Uterus (tissue), 4 donors: ENCODE results near the gene RECQL5. TPM values are rescaled to one million over a fixed set of nuclear protein-coding genes. Genes with fewer than 3 reads are reported as not detected.

Experiments
- DNase-seq, 2 donors: peaks; one replicate each; pipeline ENCODE4 v3.0.0-alpha.2; 2019 to 2020
- H3K27ac ChIP-seq, 2 donors: fragments of 200-600 bp; sonication (generic); 1 replicate in 1 of 2; 2 replicates in 1 of 2; pipeline ENCODE4 v1.5.1; 2016 to 2018
- H3K27me3 ChIP-seq, 2 donors: fragments of 200-600 bp; sonication (generic); one replicate each; pipeline ENCODE4 v1.5.1; 2018 to 2019; ENCODE audit warnings: control low read depth in 1 of 2
- H3K36me3 ChIP-seq, 2 donors: fragments of 200-600 bp; sonication (generic); one replicate each; pipeline ENCODE4 v1.5.1; 2019; ENCODE audit warnings: control low read depth in 1 of 2
- H3K4me1 ChIP-seq, 2 donors: fragments of 200-600 bp; sonication (generic); one replicate each; pipeline ENCODE4 v1.5.1; 2018 to 2019; ENCODE audit warnings: control low read depth in 1 of 2
- H3K4me3 ChIP-seq, 2 donors: fragments of 200-600 bp; sonication (generic); 1 replicate in 1 of 2; 2 replicates in 1 of 2; pipeline ENCODE4 v1.5.1; 2018 to 2019; ENCODE audit warnings: mild to moderate bottlenecking in 1 of 2
- H3K9me3 ChIP-seq, 2 donors: fragments of 200-600 bp; sonication (generic); one replicate each; pipeline ENCODE4 v1.5.1; 2019; ENCODE audit warnings: control low read depth in 1 of 2
- CTCF ChIP-seq, 4 experiments: fragments of 200-600 bp in 2 of 4; fragments of 450-650 bp in 2 of 4; sonication (generic) in 2 of 4; IDR thresholded peaks; one replicate each; pipeline ENCODE4 v1.5.1; 2016 to 2019; ENCODE audit warnings: antibody characterized with exemption in 4 of 4, mild to moderate bottlenecking in 2 of 4, moderate library complexity in 1 of 4
- POLR2A ChIP-seq, 2 donors: fragments of 450-650 bp; IDR thresholded peaks; one replicate each; pipeline ENCODE4 v1.6.1; 2016; ENCODE audit warnings: antibody characterized with exemption in 2 of 2, mild to moderate bottlenecking in 1 of 2, moderate library complexity in 1 of 2
- intact Hi-C: fragments of 100-400 bp; cut with DNase I; formaldehyde crosslinking; loops from one replicate; pipeline ENCODE4 v1.15.1; 2023; ENCODE audit warnings: low total_unique reads
- total RNA-seq, 4 donors: library from RNA; depleted of rRNA in 3 of 4; stranded (reverse); fragments of >200 nt in 3 of 4; gene quantifications; one replicate each; pipeline versions ENCODE4 v1.1.0 to v1.2.4, GENCODE V29; 2014 to 2023
- donor health status: DM: yes; HTN: yes; CAD: no.

The RECQL5 gene
- total RNA-seq, 4 donors from 2014 or later, result 0.59 to 22.7 (median 11.9) TPM

GRCh38 chr17:75611851-75612429, 55.0 kb downstream of the RECQL5 start:
- H3K36me3 ChIP-seq, result no peaks in the 10 kb centered on the region
- no peak for TF ChIP-seq POLR2A (IDR thresholded peaks at IDR 0.05)
- no peak for TF ChIP-seq CTCF (IDR thresholded peaks at IDR 0.05)
- no peak overlapping the region for H3K27ac ChIP-seq
- no peak for DNase-seq
- no peaks in the 10 kb centered on the region for H3K4me1 ChIP-seq
- H3K27me3 ChIP-seq, result no peaks in the 10 kb centered on the region
- intact Hi-C loops, result no loop called here
- no peaks in the 10 kb centered on the region for H3K9me3 ChIP-seq
- H3K4me3 ChIP-seq, result no peak overlapping the region

GRCh38 chr17:75610103-75610984, 56.6 kb downstream of the RECQL5 start:
- no peak overlapping the region for H3K4me3 ChIP-seq
- TF ChIP-seq CTCF (IDR thresholded peaks at IDR 0.05) (no peak), POLR2A (IDR thresholded peaks at IDR 0.05) (no peak)
- H3K27ac ChIP-seq, result no peak overlapping the region

GRCh38 chr17:75607086-75607485, 59.9 kb downstream of the RECQL5 start:
- Histone ChIP-seq H3K9me3 (no peaks in the 10 kb centered on the region), H3K36me3 (no peaks in the 10 kb centered on the region), H3K4me3 (no peak overlapping the region), H3K27me3 (no peaks in the 10 kb centered on the region), H3K4me1 (no peaks in the 10 kb centered on the region), H3K27ac (no peak overlapping the region)
- intact Hi-C loops, result no loop called here
- TF ChIP-seq CTCF (IDR thresholded peaks at IDR 0.05), result no peak
- TF ChIP-seq POLR2A (IDR thresholded peaks at IDR 0.05), result no peak
- DNase-seq, result no peak

More at GRCh38 chr17:75610103-75610984, 56.6 kb downstream of the RECQL5 start:
- Histone ChIP-seq H3K4me1 (no peaks in the 10 kb centered on the region), H3K9me3 (no peaks in the 10 kb centered on the region), H3K27me3 (no peaks in the 10 kb centered on the region), H3K36me3 (no peaks in the 10 kb centered on the region)
- intact Hi-C loops, result no loop called here
- DNase-seq, result no peak

- Histone ChIP-seq H3K27ac (no peak overlapping the region), H3K36me3 (no peaks in the 10 kb centered on the region), H3K4me1 (no peaks in the 10 kb centered on the region), H3K27me3 (no peaks in the 10 kb centered on the region), H3K9me3 (no peaks in the 10 kb centered on the region), H3K4me3 (no peak overlapping the region)
- DNase-seq, result no peak
- TF ChIP-seq CTCF (IDR thresholded peaks at IDR 0.05) (no peak), POLR2A (IDR thresholded peaks at IDR 0.05) (no peak)
- intact Hi-C loops, result no loop called here
Observed at GRCh38 chr17:75605790-75606189, 61.2 kb downstream of the RECQL5 start.

GRCh38 chr17:75604034-75604695, 62.8 kb downstream of the RECQL5 start:
- DNase-seq, result no peak
- no peaks in the 10 kb centered on the region for H3K36me3 ChIP-seq
- no peaks in the 10 kb centered on the region for H3K27me3 ChIP-seq
- intact Hi-C loops, result no loop called here
- no peaks in the 10 kb centered on the region for H3K4me1 ChIP-seq
- H3K4me3 ChIP-seq, result no peak overlapping the region
- H3K9me3 ChIP-seq, result no peaks in the 10 kb centered on the region
- no peak overlapping the region for H3K27ac ChIP-seq
- no peak for TF ChIP-seq CTCF (IDR thresholded peaks at IDR 0.05)
- TF ChIP-seq POLR2A (IDR thresholded peaks at IDR 0.05), result no peak
